A172 (cell line): ENCODE results near the gene SMARCC2. TPM values are rescaled to one million over a fixed set of nuclear protein-coding genes. Genes with fewer than 3 reads are reported as not detected.

Experiments
- DNase-seq: peaks from one replicate; pipeline ENCODE4 v3.0.0-alpha.2; 2015; ENCODE audit warnings: low spot score
- total RNA-seq: library from RNA; depleted of rRNA; stranded (reverse); fragments of >200 nt; shearing (Covaris generic); gene quantifications from 2 replicates; pipeline ENCODE4 v1.2.3, GENCODE V29; 2014

Gene SMARCC2
- total RNA-seq, 1 experiment from 2014 or later: 27.9 TPM

DNA sequence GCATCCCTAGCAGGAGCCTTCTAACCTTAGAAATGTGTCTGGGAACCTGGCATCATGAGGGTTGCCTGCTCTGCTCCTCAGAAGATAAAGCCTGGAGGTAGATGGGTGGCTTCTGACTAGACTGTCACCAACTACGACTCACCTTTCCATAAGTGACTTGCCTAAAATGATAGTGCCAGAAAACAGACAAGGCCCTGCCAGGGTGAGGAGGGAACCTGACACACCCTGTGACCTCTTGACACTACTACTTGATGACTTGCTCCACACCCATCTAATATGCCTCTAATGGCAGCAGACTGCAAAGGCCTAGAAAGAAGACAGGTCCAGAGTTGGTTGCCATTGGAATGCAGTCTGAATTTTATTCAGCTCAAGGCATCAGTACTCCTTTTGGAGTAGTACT lies 23.1 kb upstream of the SMARCC2 start:
- no peak for DNase-seq

DNA sequence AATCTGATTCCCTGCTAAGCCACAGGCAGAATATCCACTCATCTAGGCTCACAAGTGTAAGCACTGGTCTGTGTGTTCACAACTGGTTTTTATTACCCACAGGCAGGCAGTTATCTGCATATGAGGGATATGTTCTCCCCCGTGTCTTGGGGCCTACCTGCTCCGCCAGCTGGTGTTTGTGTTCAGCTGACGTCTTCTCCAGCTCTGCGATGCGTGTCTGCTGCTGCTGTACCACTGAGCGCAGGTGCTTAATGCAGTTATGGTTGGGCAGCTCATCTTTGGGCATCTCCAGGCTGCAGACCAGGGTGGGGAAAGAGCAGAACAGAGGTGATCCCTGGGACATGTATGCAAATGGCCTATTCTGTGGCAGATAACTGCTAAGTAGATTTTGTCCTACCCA lies 18.7 kb upstream of the SMARCC2 start:
- DNase-seq: no peak

DNA sequence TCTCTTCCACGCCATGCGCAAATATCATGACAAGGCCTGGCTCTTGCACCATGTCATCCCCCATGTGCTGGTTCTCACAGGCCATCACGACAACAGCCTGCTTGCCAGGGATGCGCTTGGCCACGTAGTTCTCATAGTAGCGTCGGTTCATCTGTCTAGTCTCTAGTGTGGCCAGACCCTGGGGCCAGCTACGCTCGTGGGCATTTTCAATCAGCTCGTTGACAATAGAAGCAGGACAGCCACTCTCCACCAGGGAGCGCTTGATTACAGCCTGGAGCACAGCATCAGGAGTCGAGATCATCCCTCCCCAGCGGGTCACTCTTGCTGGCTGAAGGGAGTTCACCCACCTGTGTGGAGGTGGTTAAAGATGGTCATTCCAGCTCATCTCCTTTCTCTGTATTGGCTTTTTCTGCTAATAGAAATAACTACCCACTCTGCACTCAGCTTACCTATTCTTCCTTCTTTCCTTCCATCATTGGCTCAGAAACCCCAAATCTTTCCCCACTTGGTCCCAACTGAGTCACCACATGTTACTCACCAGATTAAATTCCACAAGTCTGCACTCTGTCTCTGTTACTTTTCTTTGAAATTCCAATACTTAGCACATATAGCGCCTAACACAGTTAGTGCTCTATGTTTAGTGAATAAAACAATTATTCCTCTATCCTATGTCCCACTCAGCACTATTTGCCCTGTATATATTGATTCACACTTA lies 17.3 kb upstream of the SMARCC2 start:
- peak; percentile 50 for DNase-seq

DNA sequence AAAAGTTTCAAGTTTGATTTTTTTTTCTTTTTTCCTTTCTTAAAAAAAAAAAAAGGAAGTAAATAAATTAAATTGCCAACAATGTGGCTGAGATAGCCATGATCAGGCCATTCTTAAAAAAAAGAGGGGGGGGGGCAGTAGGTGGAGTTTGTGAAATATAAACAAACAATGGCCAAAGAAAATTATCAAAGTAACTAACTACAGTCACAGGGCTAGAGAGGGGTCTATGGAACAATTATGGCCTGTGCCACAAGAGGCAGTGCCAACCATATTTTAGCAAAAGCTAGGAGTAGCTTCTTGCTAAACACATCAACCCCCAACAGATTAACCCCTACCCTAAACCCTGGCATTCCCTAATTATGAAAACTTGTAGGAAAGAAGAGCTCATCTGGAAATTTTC lies 16.2 kb upstream of the SMARCC2 start:
- DNase-seq: no peak

DNA sequence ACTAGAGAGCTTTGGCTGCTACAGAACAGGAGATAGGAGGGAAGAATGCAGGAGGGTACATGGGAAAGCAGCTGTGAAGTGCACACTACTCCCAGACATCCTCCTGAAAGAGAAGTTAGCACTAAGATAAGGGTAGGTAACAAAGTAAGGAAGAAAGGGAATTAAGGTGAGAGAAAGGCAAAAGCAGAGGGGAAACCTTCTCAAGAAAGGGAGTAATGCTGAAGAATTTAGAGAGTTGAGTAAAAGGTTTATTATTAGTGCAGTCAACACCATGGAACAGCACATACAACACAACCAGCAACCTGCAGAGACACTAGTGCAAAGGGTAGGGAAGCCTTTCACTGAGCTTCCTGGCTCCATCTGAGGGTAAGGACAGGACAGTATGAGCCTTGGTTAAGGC lies 15.0 kb upstream of the SMARCC2 start:
- no peak for DNase-seq

DNA sequence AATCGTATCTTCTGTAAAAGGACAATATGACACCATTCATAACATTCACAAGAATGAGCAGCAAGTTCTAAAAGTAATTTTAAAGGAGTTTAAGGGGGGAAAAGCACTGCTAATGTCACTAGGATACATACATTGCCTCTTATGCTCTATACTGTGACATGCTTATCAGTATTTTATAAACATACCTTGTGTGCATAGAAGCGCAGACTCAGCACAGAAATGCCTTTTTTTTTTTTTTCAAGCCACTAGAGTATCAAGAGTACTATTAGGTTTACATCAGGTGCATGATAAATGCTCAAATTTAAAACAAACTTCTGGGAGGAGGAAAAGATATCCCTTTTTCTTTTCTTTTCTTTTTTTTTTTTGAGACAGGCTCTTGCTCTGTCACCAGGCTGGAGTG lies 13.6 kb upstream of the SMARCC2 start:
- DNase-seq: no peak

DNA sequence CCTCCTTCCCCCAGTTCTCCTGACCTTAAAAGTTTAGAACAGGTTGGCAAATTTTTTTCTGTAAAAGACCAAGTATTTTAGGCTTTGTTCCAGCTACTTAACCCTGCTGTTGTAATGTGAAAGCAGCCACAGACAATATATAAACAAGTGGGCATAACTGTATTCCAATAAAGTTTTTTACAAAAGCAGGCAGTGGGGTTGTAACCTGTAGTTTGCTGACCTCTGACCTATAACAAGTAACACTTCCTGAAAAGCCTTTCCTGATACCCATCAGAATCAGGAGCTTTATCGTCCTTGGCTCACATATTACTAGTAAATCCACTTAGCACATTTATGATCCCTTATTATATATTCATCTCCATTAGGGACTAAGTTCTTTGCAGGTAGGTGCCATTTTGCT lies 13.1 kb upstream of the SMARCC2 start:
- no peak for DNase-seq

DNA sequence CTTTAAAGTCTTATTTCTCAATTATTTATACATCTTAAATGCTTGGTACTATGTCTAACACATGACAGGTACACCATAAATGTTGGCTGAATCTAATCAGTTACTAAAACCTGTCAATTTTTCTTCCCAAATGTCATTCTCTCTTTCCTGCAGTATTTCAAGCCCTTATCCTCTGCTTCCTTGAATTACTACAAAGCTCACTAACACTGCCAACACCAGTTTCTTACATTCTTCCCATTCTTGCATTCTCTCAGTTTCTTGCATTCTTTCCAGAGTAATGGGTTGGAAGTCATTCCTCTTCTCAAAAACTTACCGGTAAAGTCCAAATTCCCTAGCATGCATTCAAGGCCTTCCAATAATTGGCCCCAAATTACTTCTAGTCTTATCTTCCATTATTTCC lies 9.6 kb upstream of the SMARCC2 start:
- DNase-seq: no peak

DNA sequence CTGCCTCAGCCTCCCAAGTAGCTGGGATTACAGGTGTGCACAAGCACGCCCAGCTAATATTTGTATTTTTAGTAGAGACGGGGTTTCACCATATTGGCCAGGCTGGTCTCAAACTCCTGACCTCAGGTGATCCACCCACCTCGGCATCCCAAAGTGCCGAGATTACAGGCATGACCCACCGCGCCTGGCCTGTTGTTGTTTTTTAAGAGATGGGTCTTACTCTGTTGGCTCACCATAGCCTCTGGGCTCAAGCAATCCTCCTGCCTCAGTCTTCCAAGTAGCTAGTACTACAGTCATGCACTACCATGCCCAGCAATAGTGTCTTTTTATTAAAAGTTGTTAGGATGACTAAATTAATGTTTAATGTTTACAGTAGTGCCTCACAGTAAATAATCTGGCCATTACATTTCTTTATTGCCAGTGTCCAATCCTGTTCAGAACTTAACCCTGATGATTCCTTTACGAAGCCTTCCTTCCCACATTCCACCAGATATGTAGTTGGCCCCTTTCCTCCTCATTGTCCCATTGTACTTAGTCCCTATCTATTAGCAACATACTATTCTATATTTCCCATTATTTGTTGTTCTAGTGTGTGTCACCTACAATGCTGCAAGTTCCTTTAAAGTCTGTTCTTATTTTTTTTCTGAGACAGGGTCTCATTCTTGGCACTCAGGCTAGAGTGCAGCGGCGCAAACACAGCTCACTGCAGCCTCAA lies 8.8 kb upstream of the SMARCC2 start:
- no peak for DNase-seq

DNA sequence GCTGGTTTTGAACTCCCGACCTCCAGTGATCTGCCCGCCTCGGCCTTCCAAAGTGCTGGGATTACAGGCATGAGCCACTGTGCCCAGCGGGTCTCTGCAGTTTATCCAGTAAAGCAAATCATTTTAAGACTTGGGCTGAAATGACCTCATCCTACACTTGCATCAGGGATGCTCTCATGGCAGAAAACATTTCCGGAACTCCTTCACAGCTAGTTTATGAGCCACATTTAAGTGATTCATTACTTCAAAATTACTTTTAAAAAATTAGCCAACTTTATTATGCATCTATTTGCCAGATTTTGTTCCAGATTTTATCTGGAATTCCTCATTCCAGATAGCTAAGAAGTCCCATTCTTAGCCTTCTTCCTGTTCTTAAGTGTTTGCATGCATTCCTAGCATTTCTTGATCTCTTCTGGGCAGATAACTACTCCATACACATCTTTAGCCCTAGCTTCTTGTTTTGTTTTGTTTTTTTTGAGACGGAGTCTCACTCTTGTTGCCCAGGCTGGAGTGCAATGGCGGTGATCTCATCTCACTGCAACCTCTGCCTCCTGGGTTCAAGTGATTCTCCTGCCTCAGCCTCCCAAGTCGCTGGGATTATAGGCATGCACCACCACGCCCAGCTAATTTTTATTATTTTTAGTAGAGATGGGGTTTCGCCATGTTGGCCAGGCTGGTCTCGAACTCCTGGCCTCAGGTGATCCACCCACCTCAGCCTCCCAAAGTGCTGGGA lies 7.7 kb upstream of the SMARCC2 start:
- peak; percentile 93 for DNase-seq

DNA sequence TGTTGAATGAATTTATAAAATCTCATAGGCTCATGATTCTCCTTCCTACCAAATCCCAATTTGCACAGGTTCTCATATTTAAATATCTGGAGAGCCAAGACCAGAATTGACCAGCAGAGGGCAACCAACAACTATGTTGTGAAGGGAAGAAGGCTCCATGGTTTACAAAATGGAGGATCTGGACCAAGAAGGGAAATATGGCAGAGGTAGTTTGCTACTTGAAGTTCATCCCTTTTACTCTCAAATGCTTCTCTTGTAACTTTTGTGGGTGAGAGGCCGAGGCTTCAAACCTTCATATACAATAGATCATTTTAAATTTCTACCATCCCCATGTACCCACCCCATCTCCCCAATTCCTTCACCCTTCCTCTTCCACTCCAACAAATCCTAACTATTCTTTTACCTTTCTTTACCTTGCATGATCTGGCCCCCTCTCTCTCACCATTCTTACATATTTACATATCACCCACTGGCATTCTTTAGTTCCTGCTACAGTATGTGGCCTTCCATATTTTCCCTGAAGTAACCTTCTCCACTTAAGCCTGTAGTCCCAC lies 3.8 kb upstream of the SMARCC2 start:
- DNase-seq: peak; percentile 79

DNA sequence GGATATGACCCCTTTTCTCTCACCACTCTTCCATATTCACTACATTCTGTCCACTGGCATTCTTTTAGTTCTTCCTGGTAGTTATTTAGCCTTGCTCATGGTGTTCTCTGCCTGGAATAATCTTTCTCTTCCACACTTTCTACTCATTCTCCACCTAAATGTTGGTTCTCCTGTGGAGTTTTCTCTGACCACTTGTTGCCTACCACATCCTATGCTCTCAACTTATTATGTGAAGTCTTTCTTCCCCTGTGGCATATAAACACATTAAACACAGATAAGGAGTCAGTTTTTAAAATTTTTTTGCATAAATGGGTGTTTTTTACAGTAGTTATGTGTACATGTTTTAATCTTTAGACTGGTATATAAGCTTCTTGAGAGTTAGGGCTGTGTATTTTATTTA lies 3.3 kb upstream of the SMARCC2 start:
- no peak for DNase-seq

DNA sequence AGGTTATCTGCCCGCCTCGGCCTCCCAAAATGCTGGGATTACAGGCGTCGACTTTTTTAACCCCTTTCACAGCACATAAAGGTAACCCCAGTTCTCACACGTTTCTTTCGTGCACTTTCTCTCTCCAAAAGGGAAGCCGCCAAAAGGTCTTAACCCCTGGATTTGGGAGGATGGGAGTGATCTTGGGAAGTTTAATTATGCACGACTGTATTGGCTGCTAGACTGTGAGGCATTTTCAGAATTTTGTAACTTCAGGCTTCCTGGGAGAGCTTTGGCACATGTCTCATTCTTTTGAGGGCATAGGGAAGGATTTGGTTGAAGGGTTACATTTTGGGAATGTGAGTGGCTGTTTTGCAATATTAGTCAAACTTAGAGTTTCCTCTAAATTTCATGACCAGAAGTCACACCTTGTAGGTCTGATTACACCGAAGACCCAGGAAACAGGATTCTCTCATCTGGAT lies 1.4 kb upstream of the SMARCC2 start:
- no peak for DNase-seq

DNA sequence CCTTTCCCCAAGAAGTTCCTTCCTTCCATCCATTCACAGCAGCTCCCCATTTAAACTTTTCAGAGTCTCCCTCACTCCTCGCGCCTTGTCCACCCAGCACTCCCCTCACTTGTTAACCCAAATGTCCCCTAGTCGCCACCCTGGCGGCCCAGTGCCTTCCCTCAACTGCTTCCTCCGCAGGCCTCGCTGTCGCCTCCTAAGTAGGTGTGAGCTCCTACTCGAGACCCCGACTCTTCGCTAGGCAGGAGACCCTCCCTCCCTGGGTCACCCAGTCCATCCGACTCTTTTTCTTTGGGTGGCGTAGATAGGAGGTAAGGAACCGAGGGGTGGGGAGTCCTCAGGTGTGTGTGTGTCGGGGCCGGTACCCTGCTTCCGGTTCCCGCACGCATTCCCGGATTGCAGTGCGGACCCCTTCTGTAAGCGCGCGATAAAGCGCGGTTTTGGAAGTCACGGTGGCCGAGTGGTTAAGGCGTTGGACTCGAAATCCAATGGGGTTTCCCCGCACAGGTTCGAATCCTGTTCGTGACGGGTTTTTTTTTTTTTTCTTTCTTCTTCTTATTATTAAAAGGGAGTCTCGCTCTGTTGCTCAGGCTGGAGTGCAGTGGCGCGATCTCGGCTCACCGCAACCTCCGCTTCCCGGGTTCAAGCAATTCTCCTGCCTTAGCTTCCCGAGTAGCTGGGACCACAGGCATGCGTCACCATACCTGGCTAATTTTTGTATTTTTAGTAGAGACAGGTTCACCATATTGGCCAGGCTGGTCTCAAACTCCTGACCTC lies 823 bp upstream of the SMARCC2 start:
- peak; percentile 82 for DNase-seq

DNA sequence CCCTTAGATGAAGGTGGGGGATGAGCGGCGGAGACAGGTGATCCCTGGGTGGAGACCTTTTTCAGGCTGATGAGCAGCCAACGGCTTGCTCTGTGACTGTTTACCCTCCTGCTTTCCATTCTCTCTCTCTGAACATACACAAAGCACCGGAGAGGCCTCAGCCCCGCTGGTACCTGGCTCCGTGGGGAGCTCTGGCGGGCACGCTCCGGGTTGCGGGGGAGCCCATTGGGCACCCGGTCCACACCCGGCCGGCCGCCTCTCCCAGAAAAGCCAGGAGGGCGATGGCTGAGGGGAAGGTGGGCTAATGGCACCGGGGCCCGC lies 545 bp downstream of the SMARCC2 start:
- DNase-seq: no peak

DNA sequence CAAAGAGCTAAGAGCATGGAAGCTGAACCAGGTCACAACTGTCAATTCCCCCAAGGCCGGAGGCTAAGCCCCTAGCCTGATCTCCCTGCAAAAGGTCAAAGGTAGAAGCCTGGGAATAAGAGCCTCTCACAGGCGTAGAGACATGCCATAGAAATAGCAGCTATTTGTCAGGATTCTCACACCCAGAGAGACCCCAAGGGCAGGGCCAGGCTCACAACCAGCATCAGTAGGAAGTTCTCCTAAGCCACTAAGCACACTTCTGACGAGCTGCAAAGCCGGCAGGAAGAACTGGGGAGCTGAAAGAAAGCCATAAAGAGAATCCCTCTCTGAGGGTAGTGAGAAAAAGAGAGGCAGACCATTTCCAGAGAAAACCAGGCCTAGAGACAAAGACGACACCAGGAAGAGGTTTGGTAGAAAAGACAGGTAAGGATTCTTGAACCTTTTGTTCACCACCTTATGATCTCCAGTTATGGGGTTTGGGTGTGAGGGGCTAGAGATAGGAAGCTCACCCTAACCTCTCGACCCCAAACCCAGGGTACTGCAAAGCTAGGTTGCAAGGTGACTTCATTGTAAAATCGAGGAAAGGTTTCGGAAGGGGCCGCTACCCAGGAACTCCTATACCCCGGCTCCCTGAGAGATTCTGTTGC lies 1.0 kb downstream of the SMARCC2 start:
- no peak for DNase-seq

DNA sequence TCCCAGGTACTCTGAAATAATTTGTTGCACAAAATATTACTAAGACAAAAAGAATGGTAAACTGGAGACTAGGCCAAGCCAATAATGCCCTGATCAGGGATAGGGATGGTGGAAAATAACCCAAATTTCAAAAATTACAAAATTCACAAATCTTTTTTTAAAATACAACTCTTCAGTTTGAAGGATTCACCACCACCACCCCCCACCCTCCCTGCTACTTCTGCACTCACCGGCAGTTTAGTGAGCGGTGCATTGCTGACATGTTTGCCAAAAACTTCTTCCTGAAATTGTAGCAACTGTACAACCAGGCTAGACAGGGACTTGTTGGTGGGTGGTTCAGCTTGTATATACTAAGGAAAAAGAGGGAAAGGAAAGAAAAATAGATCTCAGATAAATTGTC lies 2.3 kb downstream of the SMARCC2 start:
- no peak for DNase-seq

DNA sequence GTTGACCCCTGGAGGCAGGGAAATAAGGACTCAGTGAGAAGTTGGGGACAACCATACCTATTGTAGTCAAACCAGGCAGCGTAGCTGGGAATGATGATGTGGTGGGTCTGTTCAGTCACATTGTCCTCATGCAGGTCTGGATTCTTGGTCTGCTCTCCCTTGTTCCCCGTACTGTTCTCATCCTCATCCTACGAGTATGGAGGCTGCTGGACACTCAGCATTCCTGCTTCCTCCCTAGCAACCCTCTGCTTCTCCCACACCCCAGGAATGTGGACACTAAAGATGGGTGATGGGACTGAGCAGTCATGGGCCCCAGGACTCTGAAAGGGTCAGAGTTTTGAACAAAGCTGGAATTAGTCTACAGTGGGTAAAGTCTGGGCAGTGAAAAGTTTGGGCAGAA lies 10.9 kb downstream of the SMARCC2 start:
- DNase-seq: no peak

DNA sequence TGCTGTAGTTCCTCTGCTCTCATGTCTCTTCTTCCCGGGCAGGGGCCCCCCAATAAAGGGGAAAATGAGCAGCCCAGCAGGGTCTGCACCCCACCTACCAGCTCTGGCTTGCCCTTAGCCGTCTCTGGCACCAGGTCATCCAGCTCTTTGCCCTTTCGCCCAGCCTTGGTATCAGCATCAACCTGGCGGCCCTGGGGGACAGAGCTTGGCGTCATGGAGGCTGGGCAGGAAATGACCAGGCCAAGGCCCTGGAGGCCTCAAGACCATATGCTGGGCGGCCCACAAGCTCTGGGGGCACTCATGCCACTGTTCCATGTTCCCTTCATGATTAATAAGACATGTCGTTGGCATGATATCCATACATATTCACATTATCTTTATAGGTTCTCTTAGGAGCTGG lies 16.4 kb downstream of the SMARCC2 start:
- no peak for DNase-seq

DNA sequence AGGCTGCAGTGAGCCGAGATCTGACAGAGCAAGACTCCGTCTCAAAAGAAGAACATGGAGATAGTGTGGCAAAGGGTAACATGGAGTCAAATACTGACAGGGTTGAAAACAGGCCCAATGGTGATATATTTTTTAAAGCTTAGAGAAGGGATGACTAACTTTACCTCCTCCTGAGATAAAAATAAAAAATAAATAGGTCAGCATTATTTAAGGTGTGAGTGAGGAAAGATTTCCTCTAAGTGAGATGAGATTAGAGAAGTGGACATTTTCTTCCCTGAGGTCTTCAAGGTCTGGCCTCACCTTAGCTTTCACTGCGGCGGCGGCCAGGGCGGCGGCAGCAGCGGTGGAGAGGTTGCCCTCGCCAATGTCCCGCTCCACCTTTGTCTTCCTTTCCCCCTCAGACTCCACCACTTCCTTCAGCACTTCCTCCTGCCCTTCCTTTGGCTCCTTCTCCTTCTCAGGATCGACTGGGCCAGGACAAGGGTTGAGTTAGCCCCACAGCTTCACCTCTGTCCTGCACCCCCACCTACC lies 20.0 kb downstream of the SMARCC2 start:
- DNase-seq: no peak

DNA sequence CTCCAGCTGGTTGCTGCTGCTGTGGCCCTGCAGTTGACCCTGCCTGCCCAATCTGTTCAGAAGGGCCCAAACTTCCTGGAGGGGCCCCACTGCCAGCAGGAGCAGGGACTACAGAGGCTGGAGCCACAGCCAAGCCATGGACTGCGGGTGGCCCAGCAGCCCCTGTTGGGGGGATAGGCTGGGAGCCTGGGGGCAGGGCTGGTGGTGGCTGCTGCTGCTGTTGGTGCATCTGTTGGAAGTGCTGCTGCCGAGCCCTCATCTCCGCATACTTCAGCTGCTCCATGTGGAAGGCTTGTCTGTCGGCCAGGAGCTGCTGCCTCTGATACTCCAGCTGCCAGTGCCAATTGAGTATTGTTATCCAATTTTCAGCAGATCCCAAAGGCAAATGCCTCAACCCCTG lies 23.9 kb downstream of the SMARCC2 start:
- no peak for DNase-seq
